ENCODE measurements around the gene CKAP5.

CKAP5 gene

GRCh38 chr11:46778416-46778815 lies 67.7 kb downstream of the CKAP5 start:
- in situ Hi-C loops (cut with MboI; ENCODE audit: low sequenced_read_pairs), result no loop called here

DNA sequence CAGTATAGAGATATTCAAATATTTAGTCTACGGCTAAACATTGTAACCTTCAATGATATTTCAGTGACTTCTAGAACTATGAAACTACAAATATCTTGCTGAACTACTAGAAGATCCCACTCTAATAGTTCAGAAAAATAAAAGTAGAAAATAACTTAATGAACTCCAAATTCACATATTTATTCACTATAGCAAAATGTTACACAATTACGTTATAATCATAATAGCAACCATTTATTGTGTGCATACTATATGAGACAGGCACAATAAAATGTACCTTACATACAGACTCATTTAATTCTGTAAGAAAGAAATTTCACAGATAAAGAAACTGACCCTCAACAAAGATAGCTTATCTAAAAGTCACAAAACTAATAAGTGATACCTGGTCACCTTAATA lies 69.2 kb downstream of the CKAP5 start:
- in situ Hi-C loops (cut with MboI; ENCODE audit: low sequenced_read_pairs), result no loop called here

GRCh38 chr11:46769636-46770221 lies 76.4 kb downstream of the CKAP5 start:
- in situ Hi-C loops (cut with MboI; ENCODE audit: low sequenced_read_pairs), result no loop called here

- in situ Hi-C loops (cut with MboI; ENCODE audit: low sequenced_read_pairs), result no loop called here
These were observed 79.4 kb downstream of the CKAP5 start for GRCh38 chr11:46766656-46767055.

DNA sequence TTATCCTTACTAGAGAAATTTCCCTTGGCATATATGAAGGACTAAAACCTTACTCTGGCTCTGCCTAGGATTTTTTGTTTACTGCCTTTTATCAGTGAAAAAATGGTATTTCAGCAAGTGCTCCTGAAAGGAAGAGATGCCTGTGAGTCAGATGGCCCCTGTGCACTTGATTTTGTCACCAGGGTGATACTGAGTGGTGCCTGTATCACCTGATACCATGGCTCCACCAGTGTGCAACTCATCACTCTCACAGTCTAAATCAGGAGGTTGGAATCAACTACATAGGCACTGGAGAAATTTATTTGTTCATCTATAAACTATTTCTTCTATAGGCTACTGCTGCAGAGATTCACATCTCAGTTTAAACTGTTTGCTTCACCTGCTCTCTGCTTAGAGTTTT lies 83.8 kb downstream of the CKAP5 start:
- in situ Hi-C loops (cut with MboI; ENCODE audit: low sequenced_read_pairs), result no loop called here

- in situ Hi-C loops (cut with MboI; ENCODE audit: low sequenced_read_pairs), result no loop called here
These were observed 84.3 kb downstream of the CKAP5 start for GRCh38 chr11:46761807-46762206.

DNA sequence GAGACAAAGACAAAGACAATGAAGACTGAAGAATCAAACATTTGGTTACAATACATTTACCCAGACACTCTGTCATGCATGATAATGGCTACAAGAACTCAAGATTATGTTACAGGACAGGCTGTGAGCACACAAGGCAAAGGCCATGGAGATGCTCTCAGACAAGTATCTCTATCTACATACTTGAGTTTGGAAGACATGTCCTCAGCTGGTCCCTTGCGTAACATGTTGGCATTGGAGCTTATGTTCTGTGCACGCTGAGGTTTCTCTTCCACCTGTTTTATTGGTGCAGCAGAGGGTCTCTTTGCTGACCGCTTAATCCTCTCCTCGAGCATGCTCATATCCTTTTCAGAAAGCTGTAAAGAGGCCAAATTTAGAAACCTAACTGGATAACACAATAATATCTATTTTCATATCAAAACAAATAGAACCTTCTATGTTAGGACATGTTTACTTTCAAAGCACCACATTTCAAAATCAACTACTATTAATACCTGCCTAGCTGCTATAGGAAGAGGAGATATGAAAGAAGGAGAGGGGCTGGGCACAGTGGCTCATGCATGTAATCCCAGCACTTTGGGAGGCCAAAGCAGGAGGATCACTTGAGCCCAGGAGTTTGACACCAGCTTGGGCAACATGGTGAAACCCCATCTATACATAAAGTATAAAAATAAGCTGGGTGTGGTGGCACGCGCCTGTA lies 85.5 kb downstream of the CKAP5 start:
- in situ Hi-C loops (cut with MboI; ENCODE audit: low sequenced_read_pairs), result no loop called here

DNA sequence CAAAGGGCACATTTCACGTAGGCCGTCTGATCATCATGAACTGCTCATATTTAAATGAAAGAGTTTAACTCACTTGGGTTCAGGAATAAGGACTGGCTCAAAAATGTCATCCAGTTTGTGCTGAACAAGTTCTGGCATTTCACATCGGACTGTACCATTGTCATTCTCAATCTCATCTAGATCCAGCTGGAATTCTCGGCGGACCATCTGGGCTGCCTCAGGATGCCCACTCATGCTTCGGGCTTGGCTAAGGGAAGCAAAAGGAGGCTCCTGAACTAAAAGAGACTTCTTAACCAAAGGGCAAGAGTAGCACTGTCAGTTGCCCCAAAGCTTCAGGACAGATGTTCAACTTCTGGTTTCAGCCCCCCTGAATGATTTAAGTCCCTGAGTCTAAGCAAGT lies 86.9 kb downstream of the CKAP5 start:
- in situ Hi-C loops (cut with MboI; ENCODE audit: low sequenced_read_pairs), result no loop called here

DNA sequence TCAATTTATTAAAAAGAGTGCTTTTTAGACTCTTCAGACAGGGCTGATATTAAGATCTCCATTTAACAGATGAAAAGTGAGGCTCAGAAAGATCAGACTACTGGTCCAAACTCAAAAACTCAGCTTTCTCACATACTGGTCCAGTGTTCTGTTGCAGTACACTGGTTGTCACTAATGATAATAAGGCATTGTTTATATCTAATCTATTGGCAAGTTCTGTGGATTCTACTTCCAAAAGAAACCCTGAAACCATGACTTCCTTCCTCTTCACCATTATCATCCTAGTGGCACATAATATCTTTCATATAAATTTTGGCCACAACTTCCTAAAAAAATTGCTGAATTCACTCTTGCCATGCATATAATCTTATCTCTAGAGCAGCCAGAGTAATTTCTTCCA lies 90.1 kb downstream of the CKAP5 start:
- in situ Hi-C loops (cut with MboI; ENCODE audit: low sequenced_read_pairs), result no loop called here

GRCh38 chr11:46747150-46747549 lies 98.9 kb downstream of the CKAP5 start:
- in situ Hi-C loops (cut with MboI; ENCODE audit: low sequenced_read_pairs), result no loop called here

- in situ Hi-C loops (cut with MboI; ENCODE audit: low sequenced_read_pairs), result no loop called here
These were observed 100.1 kb downstream of the CKAP5 start for GRCh38 chr11:46745995-46746394.

- in situ Hi-C loops (cut with MboI; ENCODE audit: low sequenced_read_pairs), result no loop called here
These were observed 100.8 kb downstream of the CKAP5 start for GRCh38 chr11:46745328-46745727.

GRCh38 chr11:46743693-46744339 lies 102.3 kb downstream of the CKAP5 start:
- in situ Hi-C loops (cut with MboI; ENCODE audit: low sequenced_read_pairs), result no loop called here

GRCh38 chr11:46743043-46743442 lies 103.0 kb downstream of the CKAP5 start:
- in situ Hi-C loops (cut with MboI; ENCODE audit: low sequenced_read_pairs), result no loop called here

GRCh38 chr11:46741600-46742484 lies 104.2 kb downstream of the CKAP5 start:
- in situ Hi-C loops (cut with MboI; ENCODE audit: low sequenced_read_pairs), result no loop called here

DNA sequence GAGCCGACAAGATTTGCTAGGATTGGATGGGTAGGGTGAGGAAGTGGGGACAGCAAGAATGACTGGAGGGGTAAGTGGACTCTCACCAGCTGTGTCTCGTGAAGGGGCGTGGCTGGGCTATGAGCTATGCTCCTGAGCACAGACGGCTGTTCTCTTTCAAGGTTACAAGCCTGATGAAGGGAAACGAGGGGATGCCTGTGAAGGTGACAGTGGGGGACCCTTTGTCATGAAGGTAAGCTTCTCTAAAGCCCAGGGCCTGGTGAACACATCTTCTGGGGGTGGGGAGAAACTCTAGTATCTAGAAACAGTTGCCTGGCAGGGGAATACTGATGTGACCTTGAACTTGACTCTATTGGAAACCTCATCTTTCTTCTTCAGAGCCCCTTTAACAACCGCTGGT lies 107.2 kb downstream of the CKAP5 start:
- in situ Hi-C loops (cut with MboI; ENCODE audit: low sequenced_read_pairs), result no loop called here

- in situ Hi-C loops (cut with MboI; ENCODE audit: low sequenced_read_pairs), result no loop called here
These were observed 108.4 kb downstream of the CKAP5 start for GRCh38 chr11:46737699-46738098.

DNA sequence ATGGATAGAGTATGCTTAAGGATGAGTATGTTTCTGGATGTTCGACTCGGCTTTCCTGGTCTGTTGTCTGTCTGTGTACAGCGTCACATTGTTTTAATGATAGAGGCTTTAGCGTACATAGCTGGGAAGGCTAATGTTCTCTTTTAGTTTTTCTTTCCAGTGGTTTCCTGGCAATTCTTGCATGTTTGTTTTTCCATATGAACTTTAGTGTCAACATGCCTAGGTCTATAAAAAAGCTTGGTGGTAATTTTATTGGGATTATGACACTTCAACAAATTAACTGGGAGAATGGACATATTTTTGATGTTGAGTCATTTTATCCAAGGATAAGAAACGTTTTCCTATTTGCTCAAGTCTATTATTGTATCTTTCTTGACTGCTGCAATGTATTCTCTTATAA lies 109.5 kb downstream of the CKAP5 start:
- in situ Hi-C loops (cut with MboI; ENCODE audit: low sequenced_read_pairs), result no loop called here

GRCh38 chr11:46736146-46736545 lies 109.9 kb downstream of the CKAP5 start:
- in situ Hi-C loops (cut with MboI; ENCODE audit: low sequenced_read_pairs), result no loop called here

- in situ Hi-C loops (cut with MboI; ENCODE audit: low sequenced_read_pairs), result no loop called here
These were observed 112.8 kb downstream of the CKAP5 start for GRCh38 chr11:46733234-46733633.

DNA sequence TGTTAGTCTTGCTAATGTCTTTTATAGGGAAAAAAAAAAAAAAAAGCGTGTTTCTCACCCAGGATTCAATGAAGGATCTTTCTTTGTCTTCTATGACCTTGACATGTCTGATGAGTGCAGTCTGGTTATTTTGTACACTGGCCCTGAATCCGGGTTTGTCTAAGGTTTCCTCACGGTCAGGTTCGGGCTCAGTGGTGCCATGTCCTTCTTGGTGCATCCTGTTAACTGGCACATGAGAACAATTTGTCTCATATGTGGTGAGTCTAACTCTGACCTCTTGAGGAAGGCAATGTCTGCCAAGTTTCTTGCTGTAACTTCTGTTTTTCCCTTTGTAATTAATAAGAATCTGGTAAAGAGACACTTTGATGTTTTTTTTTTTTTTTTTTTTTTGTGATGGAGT lies 114.5 kb downstream of the CKAP5 start:
- in situ Hi-C loops (cut with MboI; ENCODE audit: low sequenced_read_pairs), result no loop called here

Data from HL-60/S4 treated with phorbol 12-myristate 13-acetate at 8.2 ng/mL for 4 days and 3 days (cell line).